SK-N-MC (cell line): ENCODE data around the gene MPO.

Experiments used
- DNase-seq: peaks from one replicate; pipeline ENCODE4 v3.0.0-alpha.2; 2011; ENCODE audit warnings: low read depth, low spot score
- H3K27ac ChIP-seq: fragments of 200-600 bp; sonication (generic); 2 replicates; pipeline ENCODE4 v1.5.1; 2016; ENCODE audit warnings: mixed run types
- H3K36me3 ChIP-seq: fragments of 200-600 bp; sonication (generic); 2 replicates; pipeline ENCODE4 v1.6.1; 2017; ENCODE audit warnings: antibody characterized with exemption, low read length, mixed read lengths; ENCODE audit not compliant: insufficient read depth
- H3K4me3 ChIP-seq: fragments of 200-600 bp; sonication (generic); 2 replicates; pipeline ENCODE4 v1.5.1; 2016
- H3K9ac ChIP-seq: fragments of 200-600 bp; sonication (generic); 2 replicates; pipeline ENCODE4 v1.8.0; 2017; ENCODE audit warnings: mixed run types, mixed read lengths; ENCODE audit not compliant: insufficient read length
- H3K9me3 ChIP-seq: fragments of 200-600 bp; sonication (generic); 2 replicates; pipeline ENCODE4 v1.6.1; 2017; ENCODE audit warnings: low read depth, mild to moderate bottlenecking, antibody characterized with exemption, low read length, moderate library complexity, mixed read lengths
- EZH2 ChIP-seq: fragments of 200-600 bp; sonication (generic); IDR thresholded peaks from one replicate; pipeline ENCODE4 v1.6.1; 2017; ENCODE audit warnings: antibody characterized with exemption
- FOXP2 ChIP-seq: optimal IDR thresholded peaks from 2 replicates; pipeline ENCODE3; 2011; ENCODE audit warnings: mild to moderate bottlenecking, moderate library complexity; ENCODE audit not compliant: insufficient read depth; ENCODE audit errors: extremely low read length, control extremely low read depth
- POLR2AphosphoS5 ChIP-seq: IDR thresholded peaks from 2 replicates; pipeline ENCODE4 v1.6.1; 2012; ENCODE audit warnings: mild to moderate bottlenecking, low read depth, low read length, borderline replicate concordance

MPO gene

GRCh38 chr17:58265902-58266875, 14.5 kb downstream of the MPO start:
- Histone ChIP-seq H3K4me3 (no peak overlapping the region), H3K9me3 (no peaks in the 10 kb centered on the region), H3K27ac (no peak overlapping the region), H3K9ac (no peak overlapping the region), H3K36me3 (no peaks in the 10 kb centered on the region)
- DNase-seq, result no peak
- TF ChIP-seq POLR2AphosphoS5 (no peak), EZH2 (no peak), FOXP2 (no peak)

DNA sequence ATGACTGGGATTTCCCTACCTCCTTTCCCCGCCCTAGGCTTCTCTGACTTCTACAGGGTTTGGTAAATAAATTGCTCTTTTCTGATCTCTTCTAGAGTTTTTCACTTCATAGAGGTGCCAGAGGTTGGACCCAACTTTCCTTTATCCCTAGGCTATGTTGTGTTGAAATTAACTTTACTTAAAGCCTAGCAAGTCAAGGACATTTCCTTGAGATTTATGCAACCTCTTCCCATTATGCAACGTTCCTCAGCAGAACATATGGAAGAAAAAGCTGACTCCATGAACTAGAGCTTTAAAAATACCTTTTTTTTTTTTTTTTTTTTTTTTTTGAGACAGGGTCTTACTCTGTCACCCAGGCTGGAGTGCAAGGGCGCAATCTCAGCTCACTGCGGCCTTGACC, 15.5 kb downstream of the MPO start:
- H3K9me3 ChIP-seq, result no peaks in the 10 kb centered on the region
- no peak overlapping the region for H3K27ac ChIP-seq
- DNase-seq, result no peak
- no peak for TF ChIP-seq EZH2
- no peak for TF ChIP-seq FOXP2
- TF ChIP-seq POLR2AphosphoS5, result no peak
- H3K36me3 ChIP-seq, result no peaks in the 10 kb centered on the region
- H3K9ac ChIP-seq, result no peak overlapping the region
- H3K4me3 ChIP-seq, result no peak overlapping the region

DNA sequence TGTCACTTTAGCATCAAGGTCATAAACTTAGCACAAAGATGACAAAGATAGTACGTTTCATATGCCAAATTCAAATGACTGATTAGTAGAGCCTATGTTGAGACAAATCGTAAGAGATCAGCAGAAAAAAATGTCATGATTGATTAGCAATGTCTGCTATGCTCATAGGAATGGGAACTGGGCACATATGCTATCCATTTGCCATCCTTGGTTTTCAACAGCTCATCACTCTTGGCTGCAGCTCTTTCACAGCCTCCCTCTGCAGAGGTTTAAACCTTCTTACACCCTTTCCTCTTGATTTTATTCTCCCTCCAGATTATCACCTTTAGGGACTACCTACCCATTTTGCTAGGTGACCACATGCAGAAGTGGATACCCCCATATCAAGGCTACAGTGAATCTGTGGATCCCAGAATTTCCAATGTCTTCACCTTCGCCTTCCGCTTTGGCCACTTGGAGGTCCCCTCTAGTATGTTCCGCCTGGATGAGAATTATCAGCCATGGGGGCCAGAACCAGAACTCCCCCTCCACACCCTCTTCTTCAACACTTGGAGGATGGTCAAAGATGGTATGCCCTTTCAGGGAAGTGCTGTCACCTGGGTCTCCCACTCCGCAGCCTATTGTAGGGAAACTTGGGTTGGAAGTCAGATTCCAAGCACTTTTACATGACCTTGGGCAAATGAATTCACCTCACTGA, 16.2 kb downstream of the MPO start:
- no peak overlapping the region for H3K27ac ChIP-seq
- H3K9me3 ChIP-seq, result no peaks in the 10 kb centered on the region
- no peak overlapping the region for H3K9ac ChIP-seq

GRCh38 chr17:58263773-58264172, 17.0 kb downstream of the MPO start:
- TF ChIP-seq EZH2, result no peak
- TF ChIP-seq FOXP2, result no peak
- no peak for TF ChIP-seq POLR2AphosphoS5
- H3K27ac ChIP-seq, result no peak overlapping the region
- no peaks in the 10 kb centered on the region for H3K36me3 ChIP-seq
- no peak for DNase-seq
- H3K9me3 ChIP-seq, result no peaks in the 10 kb centered on the region
- no peak overlapping the region for H3K9ac ChIP-seq
- no peak overlapping the region for H3K4me3 ChIP-seq

More for the DNA sequence above, 16.2 kb downstream of the MPO start:
- TF ChIP-seq FOXP2 (no peak), EZH2 (no peak), POLR2AphosphoS5 (no peak)
- no peak for DNase-seq
- no peaks in the 10 kb centered on the region for H3K36me3 ChIP-seq
- H3K4me3 ChIP-seq, result no peak overlapping the region

- Histone ChIP-seq H3K36me3 (no peaks in the 10 kb centered on the region), H3K4me3 (no peak overlapping the region), H3K27ac (no peak overlapping the region), H3K9me3 (no peaks in the 10 kb centered on the region), H3K9ac (no peak overlapping the region)
- no peak for TF ChIP-seq POLR2AphosphoS5
- no peak for TF ChIP-seq EZH2
- no peak for TF ChIP-seq FOXP2
- DNase-seq, result no peak
Observed at GRCh38 chr17:58262149-58262548, 18.6 kb downstream of the MPO start.

- H3K27ac ChIP-seq, result no peak overlapping the region
- H3K36me3 ChIP-seq, result no peaks in the 10 kb centered on the region
- no peak for DNase-seq
- TF ChIP-seq EZH2 (no peak), FOXP2 (no peak), POLR2AphosphoS5 (no peak)
- no peaks in the 10 kb centered on the region for H3K9me3 ChIP-seq
- no peak overlapping the region for H3K4me3 ChIP-seq
- no peak overlapping the region for H3K9ac ChIP-seq
Observed at GRCh38 chr17:58254803-58255202, 25.9 kb downstream of the MPO start.

- Histone ChIP-seq H3K9me3 (no peaks in the 10 kb centered on the region), H3K9ac (no peak overlapping the region), H3K4me3 (no peak overlapping the region), H3K36me3 (no peaks in the 10 kb centered on the region), H3K27ac (no peak overlapping the region)
- no peak for TF ChIP-seq EZH2
- no peak for TF ChIP-seq FOXP2
- no peak for TF ChIP-seq POLR2AphosphoS5
- DNase-seq, result no peak
Observed at GRCh38 chr17:58253082-58253481, 27.7 kb downstream of the MPO start.

- TF ChIP-seq FOXP2, result no peak
- no peak for TF ChIP-seq POLR2AphosphoS5
- no peak for TF ChIP-seq EZH2
- Histone ChIP-seq H3K9me3 (no peaks in the 10 kb centered on the region), H3K36me3 (no peaks in the 10 kb centered on the region), H3K9ac (no peak overlapping the region), H3K4me3 (no peak overlapping the region), H3K27ac (no peak overlapping the region)
- no peak for DNase-seq
Observed at GRCh38 chr17:58252141-58252540, 28.6 kb downstream of the MPO start.
